Adipose tissue (tissue), 3 donors: ENCODE measurements around the gene ELAVL2. TPM values are rescaled to one million over a fixed set of nuclear protein-coding genes. Genes with fewer than 3 reads are reported as not detected.

Source experiments
- H3K27ac ChIP-seq: one replicate; pipeline ENCODE4 v1.5.1; 2013; ENCODE audit warnings: low read depth, low read length
- whole genome bisulfite sequencing, 3 donors: extraction: QIAGEN DNeasy Blood & Tissue Kit; methylation state at CpG; one replicate each; pipeline ENCODE4 v1.1.7; 2013; 5-methylcytosine and 5-hydroxymethylcytosine counted together
- polyA plus RNA-seq, 3 donors: library from polyadenylated mRNA; stranded (reverse); fragments of 200-250 nt; gene quantifications; one replicate each; pipeline ENCODE4 v1.2.3, GENCODE V29; 2013
- donor health status: healthy with polysubstance abuse.
- donor health status: Bipolar disorder and iron deficiency.
- donor health status: healthy.

Gene ELAVL2
- polyA plus RNA-seq = under 1 TPM in 1 of 3 donors, not detected in 2; 0.01 TPM

DNA sequence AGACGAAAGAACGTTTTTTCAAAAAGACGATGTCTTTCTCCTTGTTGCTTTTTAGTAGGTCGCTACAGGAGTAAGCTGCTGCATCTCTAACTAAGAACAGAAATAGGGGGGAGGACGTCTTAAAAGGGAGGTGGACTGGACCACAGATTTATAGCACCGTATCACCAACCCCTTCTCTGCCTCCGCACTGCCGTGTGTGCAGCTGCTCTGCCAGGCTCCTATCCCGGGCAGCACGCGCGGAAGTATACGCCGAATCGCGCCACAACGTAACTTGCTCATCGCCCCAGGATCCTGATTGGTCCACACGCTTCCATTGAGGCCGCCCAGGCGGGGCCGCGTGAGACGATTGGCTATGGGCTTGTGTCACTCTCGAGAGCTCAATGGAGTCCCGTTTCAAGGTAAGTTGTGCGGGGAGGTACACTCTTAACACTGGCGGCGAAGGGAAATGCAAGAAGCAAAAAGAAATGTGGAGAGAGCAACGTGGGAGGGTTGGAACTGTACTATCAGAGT lies at the start of gene ELAVL2:
ELAVL2 (minus strand) TSS at position 121 of the 510 bp plus-strand sequence. CDS start 64,006 bp downstream, outside the sequence.
- no peak within 1 kb of the TSS for H3K27ac ChIP-seq
- 1 to 4% (median 2%) methylated on average over 30 of the region's 30 CpGs for WGBS, 3 donors

DNA sequence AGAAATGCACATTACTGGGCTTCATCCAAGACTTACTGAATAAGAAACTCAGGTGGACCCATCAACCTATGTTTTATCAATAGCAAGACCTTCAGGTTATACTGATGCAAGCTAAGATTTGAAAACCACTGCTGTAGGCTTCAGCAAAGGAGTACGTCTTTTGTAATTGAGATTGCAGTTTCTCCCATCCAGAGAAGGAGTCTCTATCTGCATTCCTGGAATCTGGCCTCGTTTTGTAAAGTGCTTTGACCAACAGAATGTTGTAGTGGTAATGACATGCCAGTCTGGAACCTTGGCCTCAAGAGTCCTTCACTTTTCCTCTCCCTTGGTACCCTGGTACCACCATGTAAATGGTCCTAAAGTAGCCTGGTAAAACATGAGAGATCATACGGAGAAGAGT lies 32.2 kb upstream of the ELAVL2 start:
- WGBS, 3 donors = 59 to 76% (median 76%) methylated on average over 3 of the region's 3 CpGs
- H3K27ac ChIP-seq = no peak overlapping the region

DNA sequence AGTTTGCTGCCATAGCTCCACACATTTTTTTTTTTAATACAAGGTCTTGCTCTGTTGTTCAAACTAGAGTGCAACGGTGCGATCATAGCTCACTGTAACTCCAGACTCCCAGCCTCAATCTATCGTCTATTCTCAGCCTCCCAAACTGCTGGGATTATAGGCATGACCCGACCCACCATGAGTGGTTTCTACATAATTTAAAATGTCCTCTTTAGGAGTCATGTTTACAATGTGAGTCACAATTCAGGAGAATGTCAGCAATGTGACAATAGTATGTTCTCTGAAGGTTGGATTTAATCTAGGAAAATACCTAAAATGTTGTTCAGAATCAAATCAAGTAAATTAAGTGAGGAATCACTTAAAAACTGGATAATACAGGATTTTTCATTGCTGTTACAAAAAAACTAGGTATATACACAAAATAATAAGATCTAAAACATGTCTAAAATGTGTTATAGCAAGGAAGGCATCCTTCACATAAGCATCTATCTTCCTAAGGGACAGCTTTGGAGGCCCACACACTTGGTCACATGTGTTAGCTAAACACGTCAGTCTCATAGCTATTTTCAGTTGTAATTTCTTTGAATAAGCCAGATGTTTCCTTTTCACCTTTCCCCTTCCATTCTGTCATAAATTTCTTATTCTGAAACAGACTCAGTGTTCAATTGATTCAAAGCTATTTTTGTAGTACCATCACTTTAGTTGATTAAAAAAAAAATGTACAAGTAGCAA lies 30.0 kb upstream of the ELAVL2 start:
- WGBS, 3 donors = 68 to 70% (median 70%) methylated on average over 5 of the region's 5 CpGs
- H3K27ac ChIP-seq = no peak overlapping the region

DNA sequence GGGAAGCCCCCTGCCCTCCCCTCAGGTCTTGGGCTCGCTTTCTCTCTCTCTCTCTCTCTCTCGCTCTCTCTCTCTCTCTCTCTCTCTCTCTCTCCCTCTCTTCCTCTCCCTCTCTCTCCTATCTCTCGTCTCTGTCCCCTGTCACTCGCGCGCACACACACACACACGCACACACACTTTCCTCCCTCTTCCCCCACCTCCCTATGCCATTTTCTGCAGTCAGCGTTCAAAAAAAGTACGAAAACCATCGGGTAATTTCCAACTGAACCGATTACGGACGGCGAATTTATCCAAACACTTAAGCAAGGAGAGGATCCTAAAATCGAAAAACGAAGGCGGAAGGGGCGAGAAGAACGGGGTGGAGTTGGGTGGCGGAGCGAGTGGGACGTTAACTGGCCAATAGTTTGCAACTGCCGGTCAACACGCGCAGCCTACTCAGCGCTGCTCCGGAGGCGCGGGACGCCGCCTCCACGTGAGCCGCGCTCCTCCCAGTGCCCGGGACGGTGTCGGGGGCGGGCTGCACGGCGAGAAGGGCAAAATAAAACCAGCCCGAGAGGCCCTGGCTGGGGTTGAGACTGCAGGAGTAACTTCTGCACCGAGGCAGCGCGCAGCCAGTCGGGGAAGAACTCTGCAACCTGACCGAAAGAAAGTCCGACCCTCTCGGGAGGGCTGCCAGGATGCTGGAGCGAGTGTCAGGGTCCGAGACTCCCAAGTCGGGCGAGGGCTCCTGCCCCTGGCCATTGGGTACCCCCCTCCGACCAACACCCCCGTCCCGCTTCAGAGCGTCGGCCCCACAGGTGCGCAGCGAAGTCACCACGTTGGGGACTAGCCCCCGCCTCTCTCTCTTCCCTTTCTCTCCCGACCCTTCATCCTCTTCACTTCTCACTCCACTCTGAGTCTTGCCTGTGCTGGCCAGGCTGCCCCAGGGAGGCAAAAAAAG lies 24.9 kb upstream of the ELAVL2 start:
- no peak overlapping the region for H3K27ac ChIP-seq
- 2 to 4% (median 4%) methylated on average over 60 to 61 of the region's 62 CpGs for WGBS, 3 donors

DNA sequence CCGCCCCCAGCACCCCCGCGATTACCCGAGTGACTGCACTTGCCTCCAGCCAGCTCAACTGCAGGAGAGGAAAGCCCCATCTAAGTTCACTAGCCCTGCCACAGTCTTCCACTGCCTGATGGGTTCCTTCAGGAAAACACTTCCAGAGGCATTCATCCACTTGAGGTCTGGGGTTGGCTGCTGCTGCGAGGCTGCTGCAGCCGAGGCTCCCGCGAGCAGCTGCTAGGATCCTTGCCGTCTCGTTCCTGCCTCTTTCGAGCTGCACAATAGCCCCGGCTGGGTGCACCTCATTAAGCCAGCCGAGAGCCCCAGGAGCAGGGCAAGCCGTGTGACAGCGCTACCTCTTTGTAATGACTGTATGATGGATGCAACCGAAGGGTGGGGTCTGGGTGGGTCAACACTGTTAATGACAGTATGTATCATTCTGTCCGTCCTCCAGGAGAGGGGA lies 24.2 kb upstream of the ELAVL2 start:
- H3K27ac ChIP-seq = no peak overlapping the region
- WGBS, 3 donors = 0 to 2% (median 2%) methylated on average over 13 to 17 of the region's 17 CpGs

DNA sequence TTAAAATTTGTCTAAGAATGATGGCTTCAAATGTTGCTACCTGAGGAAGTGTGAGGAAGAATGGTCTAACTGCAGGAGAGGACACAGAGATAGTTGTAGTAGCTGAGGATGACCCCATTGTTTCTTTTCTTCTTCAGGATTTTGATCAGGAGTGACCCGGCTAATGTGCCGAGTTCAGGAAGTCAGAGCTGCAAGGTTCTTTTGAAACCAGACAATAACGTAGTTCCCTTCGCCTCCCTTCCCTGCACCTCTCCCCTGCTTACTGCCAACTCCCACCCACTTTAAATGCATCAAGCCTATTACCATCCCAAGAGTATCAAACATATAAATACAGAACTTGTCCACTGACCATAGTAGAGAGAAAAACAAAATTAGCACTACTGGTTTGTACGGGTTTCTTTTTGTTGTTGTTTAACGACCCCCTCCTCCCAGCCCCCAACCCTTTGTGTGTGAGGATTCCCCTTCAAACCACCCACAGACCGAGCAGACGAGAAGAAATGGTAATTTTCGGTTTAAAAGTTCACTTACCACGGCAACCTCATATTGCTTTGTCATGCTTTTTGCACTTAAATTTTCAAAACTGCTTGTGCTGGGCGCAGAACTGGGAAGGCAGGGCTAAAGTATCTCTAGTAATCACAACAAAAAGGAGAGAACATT lies 23.5 kb upstream of the ELAVL2 start:
- no peak overlapping the region for H3K27ac ChIP-seq
- WGBS, 3 donors = 3 to 7% (median 7%) methylated on average over 11 of the region's 11 CpGs

DNA sequence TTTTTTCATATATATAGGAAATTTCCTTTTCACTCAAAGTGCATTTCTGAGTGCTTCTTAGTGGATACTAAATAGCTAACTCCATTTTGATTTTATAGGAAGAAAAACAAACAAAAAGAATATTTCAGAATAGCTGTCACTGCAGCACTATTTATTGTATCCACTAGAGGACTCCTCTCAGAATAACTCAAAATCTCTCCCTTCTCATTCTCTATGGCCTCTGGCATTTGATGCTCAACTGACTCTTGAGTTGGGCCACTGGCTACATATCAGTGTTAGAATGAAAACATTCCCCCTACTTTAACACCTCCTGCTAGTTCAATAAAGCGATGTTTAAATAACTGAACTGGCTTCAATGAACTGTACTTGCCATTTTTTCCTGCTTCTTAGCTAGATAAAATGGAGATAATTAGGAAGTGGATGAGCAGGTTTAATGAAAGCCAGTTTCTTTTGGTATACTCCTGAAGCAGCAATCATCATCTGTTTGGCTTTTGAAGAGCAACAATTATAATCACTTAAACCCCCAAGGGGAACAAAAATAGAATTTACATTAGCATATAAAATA lies 16.6 kb upstream of the ELAVL2 start:
- WGBS, 3 donors = 61 to 90% (median 83%) methylated on average over 1 of the region's 1 CpG
- H3K27ac ChIP-seq = no peak overlapping the region

DNA sequence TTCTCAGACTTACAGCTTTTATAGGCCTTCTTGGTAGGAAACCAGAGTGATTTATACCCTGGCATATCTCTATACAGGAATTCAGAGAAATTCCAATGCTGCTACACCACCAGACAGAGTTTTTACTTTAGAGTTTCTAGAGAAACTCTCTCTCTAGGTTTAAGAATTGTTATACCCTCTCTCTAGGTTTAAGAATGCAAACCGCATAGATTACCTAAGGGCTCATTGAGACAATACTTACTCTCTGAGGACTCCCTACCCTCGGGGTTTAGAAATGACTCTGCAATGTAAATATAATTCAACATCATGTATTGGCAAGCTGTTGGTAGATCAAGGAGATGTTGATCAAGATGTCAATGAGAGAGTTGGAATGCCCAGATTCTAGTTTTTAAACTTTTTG lies 15.3 kb upstream of the ELAVL2 start:
- WGBS, 3 donors = 66 to 81% (median 68%) methylated on average over 2 of the region's 2 CpGs
- no peak overlapping the region for H3K27ac ChIP-seq

DNA sequence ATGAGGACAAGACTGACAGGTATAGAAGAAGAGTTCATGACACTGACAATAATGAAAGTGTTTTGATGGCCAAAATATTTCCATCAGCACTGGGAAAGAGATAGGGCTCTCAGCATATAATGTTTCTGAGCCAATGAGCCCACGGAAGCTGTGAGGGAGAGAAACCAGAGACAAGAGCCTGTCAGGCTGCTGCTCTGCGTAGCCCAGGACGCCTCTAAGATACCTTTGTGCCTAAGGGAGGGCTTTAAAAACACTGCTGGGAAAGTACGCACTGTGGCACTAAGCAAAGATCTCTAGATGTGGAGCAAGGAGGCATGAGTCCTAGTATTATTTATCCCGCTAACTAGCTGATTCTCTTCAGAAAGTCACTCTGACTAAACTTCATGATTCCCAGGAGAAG lies 11.0 kb upstream of the ELAVL2 start:
- no peak overlapping the region for H3K27ac ChIP-seq
- 59 to 74% (median 71%) methylated on average over 5 of the region's 5 CpGs for WGBS, 3 donors

DNA sequence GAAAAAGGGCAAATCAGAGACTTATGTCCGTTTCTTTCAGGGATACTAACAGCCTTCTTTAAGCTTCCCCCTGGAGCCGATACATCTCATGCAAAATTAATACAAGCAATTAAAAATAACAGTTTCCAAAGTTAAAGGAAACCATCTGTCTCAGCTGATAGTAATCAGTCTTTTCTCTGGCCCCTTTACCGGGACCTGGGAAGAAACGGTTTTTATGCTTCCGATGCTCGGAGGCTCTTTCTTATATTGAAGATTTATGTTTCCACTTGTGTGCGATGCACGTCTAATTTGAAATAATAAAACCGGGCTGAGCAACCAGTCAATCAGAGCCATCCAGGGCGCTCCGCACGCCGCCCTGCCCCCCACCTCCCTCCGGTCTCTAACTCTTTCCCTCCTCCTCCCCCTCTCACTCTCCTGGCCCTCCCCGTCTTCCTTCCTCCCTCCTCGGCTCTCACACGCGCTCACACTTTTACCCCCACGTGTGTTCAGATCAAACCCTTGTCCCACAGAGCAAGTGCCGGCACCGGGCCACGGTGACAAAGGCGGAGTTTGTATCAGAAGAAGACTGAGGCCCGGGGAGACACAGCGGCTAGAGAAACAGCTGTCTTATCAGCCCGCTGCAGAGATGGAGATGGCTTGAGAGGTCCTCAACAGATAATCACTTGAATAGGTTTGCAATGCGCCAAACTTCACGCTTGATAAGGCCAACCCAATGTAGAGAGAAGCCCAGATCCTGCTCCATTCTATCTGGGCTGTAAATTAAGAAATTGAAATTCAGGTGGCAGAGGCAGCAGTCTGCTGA lies 5.1 kb upstream of the ELAVL2 start:
- WGBS, 3 donors = 2 to 5% (median 3%) methylated on average over 28 of the region's 28 CpGs
- H3K27ac ChIP-seq = no peak overlapping the region

DNA sequence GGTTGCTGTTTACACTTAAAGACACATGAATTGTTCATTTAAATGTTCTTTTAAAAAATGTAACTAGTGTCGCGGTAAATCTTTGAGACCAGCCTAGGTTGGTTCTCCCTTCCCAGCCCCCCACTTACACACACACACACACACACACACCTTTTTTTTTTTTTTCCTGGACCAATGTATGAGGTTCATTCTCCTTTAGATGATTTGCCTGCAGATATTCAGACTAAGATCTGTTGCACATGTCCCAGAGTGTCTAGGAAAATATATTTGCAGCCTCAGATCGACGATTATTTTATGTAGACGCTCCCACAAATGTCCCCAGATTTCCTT lies 4.4 kb upstream of the ELAVL2 start:
- H3K27ac ChIP-seq = no peak overlapping the region
- 7 to 14% (median 8%) methylated on average over 5 of the region's 5 CpGs for WGBS, 3 donors

DNA sequence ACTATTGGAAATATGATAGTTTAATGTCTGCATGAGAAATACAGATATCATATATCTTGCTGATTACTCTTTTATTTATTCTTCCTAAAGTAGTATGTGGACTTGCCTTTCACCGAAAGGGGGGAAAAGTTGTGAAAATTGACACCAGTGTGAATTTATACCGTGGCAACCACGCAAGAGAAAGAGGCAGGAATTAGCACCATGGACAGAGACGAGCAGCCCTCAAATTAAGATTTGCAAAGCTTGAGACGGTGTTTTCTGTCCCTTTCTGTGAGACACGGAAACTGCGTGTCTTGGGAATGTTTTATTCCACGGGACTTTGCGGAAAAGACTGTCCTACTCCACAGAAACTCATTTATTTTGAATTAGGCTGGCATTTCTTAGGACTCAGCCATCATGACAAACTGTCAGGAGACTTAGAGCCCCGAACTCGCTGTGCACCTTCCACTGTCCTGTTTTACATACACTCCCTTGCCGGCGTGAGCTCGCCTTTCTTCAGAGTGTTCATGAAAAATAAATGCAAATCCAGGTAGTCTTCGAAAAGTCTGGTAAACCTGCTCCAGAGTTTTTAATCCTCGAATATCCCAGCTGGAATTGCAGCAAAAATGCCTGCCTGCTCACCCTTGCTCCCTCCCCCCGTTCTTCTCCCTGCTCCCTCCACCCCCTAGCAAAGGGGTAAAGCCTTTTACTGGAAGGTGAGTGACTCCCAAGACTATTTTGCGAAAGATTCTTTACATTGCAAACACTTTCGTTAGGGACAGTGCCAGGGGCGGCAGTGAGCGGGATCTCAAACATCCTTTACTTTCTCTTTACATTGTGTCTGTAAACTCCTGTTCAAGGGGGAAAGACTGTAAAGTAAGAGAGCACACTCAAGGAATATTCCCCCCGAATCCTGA lies 3.8 kb upstream of the ELAVL2 start:
- no peak overlapping the region for H3K27ac ChIP-seq
- WGBS, 3 donors = 2 to 4% (median 3%) methylated on average over 22 of the region's 22 CpGs

DNA sequence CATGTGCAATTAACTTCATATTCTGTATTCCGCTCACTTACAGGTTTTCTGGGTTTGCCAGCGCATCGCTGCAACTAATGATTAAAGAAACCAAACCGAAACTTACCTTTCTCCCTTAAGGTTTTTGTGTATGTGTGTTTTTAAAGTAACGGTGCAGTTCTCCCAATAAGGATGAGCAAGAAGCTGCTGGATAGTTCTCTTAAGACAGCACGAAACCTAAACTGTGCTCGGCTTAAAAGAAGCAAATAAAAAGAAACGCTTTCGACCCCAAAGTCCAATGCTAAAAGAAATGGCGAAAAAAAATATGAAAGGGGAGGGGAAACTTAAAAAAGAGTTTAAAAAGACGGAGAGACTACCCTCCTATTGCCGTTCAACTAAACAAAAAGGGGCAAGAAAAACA lies 340 bp downstream of the ELAVL2 start:
- WGBS, 3 donors = 1 to 4% (median 1%) methylated on average over 12 of the region's 12 CpGs
- no peak overlapping the region for H3K27ac ChIP-seq

DNA sequence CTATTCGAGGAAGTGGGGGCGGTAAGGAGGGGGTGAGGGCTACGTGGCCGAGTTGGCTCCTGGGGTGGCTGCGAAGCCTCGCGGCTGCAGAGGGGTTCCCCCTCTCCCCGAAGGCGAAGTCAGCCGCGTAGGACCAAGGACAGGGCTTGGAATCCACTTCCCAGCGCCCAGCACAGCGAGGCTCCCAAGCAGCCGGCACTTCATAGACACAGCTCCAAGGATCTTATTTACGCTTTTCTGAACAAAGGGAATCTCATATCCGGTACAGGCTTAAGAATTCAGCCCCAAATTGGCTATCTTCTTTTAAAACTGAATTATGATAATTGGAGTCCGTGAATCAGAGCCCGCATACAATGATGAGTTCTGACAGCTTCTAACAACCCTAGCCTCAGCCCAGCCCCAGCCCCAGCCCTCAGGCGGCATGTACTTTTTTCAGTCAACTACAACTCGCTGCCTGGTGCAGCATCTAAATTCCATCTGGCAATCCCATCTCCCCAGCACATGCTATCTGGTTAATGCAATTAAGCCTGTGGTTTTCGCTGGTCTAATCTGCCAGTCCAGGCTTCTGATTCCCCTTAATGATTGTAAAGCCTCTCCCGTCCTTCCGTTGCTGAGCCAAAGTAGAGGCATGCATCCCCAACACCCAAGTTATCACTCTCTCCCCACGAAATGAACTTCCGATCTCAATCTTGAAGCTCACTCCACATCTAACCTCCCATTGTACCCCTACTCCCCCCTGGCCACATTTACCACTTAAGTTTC lies 1.0 kb downstream of the ELAVL2 start:
- WGBS, 3 donors = 0 to 3% (median 2%) methylated on average over 22 to 25 of the region's 25 CpGs
- no peak overlapping the region for H3K27ac ChIP-seq

DNA sequence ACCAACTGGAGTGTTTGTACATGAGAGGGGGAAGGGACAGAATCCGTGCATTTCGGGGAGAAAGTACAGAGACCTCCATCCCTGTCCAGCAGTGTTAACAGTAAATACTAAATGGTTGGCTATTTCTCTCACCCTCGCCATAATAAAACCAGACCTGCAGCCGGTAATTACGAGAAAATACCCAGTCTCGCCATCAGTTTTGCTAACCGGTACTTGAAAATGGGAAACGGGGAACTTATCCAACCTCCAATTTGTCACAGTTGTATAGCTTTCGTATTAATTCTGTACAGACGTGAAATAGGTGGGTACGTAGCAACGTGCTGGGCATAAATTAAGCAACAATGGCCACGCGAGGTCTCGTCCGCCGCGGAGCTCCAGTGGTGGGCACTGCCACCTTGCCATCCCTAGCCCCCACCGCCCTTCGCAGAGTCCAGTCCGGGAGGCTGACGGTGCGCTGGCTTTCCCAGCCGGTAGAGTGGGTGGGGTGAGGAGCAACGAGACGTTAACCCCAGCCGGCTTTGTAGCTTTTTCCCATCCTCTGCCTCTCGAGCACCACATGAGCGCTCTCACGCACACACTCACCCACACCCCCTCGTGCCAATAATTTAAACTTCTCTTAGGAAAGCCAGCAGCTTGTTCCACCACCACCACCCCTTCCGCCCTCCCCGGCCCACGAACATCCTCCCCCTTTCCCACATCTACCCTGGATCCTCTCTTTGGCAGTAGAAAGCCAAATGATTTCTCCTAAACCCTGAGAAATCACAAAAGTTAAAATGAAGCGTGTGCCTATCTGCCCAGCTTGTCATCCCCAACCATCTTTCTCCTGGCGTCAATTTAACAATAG lies 1.8 kb downstream of the ELAVL2 start:
- 6% methylated on average over 36 of the region's 36 CpGs for WGBS, 3 donors
- no peak overlapping the region for H3K27ac ChIP-seq
